GM18520 (cell line): ENCODE results near the gene ITGAE.
"Not testable (repeated sequence)": the region's sequence is repeated elsewhere in the genome, so short reads cannot be mapped to it uniquely, and the experiment has no call there.

Experiments
- ATAC-seq: cut with Tn5 transposase; IDR thresholded peaks from one replicate; pipeline ENCODE4 v1.9.1; 2021; ENCODE audit not compliant: unreplicated experiment

ITGAE gene

GRCh38 chr17:3800362-3801271 is at the start of gene ITGAE:
Gene ITGAE (minus strand): TSS chr17:3801188. CDS start chr17:3801144, 44 bp downstream.
- no peak for ATAC-seq

GRCh38 chr17:3848229-3848835 is 47.3 kb upstream of the ITGAE start:
- no peak for ATAC-seq

GRCh38 chr17:3847165-3847670 is 46.2 kb upstream of the ITGAE start:
- ATAC-seq, result no peak

- no peak for ATAC-seq
Measured at GRCh38 chr17:3846437-3847164, 45.6 kb upstream of the ITGAE start.

- peak; percentile 91 for ATAC-seq
Measured at GRCh38 chr17:3845621-3846436, 44.8 kb upstream of the ITGAE start, which contains the start of gene NCBP3. Gene NCBP3 (minus strand): TSS chr17:3846246. CDS start chr17:3846223, 23 bp downstream.

GRCh38 chr17:3845291-3845620 is 44.3 kb upstream of the ITGAE start:
- ATAC-seq, result no peak

GRCh38 chr17:3844556-3844955 is 43.6 kb upstream of the ITGAE start:
- not testable (repeated sequence) for ATAC-seq

- ATAC-seq, result no peak
Measured at GRCh38 chr17:3843935-3844516, 43.0 kb upstream of the ITGAE start.

- ATAC-seq, result no peak
Measured at GRCh38 chr17:3838206-3838605, 37.2 kb upstream of the ITGAE start.

GRCh38 chr17:3836551-3836950 is 35.6 kb upstream of the ITGAE start:
- ATAC-seq, result no peak

GRCh38 chr17:3835410-3836229 is 34.6 kb upstream of the ITGAE start:
- ATAC-seq, result no peak

- ATAC-seq, result no peak
Measured at GRCh38 chr17:3834811-3835210, 33.8 kb upstream of the ITGAE start.

GRCh38 chr17:3828852-3829232 is 27.9 kb upstream of the ITGAE start:
- ATAC-seq, result no peak

- no peak for ATAC-seq
Measured at GRCh38 chr17:3828151-3828851, 27.3 kb upstream of the ITGAE start.

GRCh38 chr17:3827124-3827773 is 26.3 kb upstream of the ITGAE start:
- no peak for ATAC-seq

- no peak for ATAC-seq
Measured at GRCh38 chr17:3826191-3826590, 25.2 kb upstream of the ITGAE start.

GRCh38 chr17:3821101-3821500 is 20.1 kb upstream of the ITGAE start:
- no peak for ATAC-seq

GRCh38 chr17:3818786-3819185 is 17.8 kb upstream of the ITGAE start:
- ATAC-seq, result no peak
